HG03469 (cell line): ENCODE measurements around the gene SPART.
"Not testable (repeated sequence)": the region's sequence is repeated elsewhere in the genome, so short reads cannot be mapped to it uniquely, and the experiment has no call there.

ENCODE experiments used
- ATAC-seq: cut with Tn5 transposase; IDR thresholded peaks from one replicate; pipeline ENCODE4 v1.9.1; 2021; ENCODE audit warnings: mild to moderate bottlenecking, moderate library complexity, moderate number of reproducible peaks; ENCODE audit not compliant: unreplicated experiment

SPART gene

DNA sequence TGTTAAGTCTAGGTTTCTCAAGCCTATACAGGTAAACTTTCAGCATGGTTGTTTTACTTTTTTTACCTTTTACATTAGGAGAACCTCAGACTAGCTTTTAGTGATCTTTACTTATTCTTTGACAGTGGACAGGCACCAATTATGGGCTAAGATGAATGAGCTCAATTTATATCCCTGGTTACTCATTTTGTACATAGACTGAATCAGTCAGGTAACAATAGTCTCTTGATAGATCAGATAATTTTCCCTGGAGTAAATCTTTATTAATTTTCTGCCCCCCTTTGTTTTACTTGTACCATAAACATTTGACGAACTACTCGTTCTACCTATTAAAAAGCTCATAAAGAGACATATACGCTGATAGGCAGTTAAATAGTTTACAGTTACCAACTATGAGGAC is 22.8 kb downstream of the SPART start:
- ATAC-seq: no peak

DNA sequence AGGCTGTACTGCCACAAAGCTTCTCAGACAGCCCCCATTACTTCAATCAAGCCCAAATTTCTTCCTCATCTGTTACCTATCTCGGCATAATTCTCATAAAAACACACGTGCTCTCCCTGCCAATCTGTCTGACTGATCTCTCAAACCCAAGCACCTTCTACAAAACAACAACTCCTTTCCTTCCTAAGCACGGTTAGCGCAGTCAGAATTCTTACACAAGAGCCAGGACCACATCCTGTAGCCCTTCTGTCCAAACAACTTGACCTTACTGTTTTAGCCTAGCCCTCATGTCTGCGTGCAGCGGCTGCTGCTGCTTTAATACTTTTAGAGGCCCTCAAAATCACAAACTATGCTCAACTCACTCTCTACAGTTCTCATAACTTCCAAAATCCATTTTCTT is 26.4 kb downstream of the SPART start:
- not testable (repeated sequence) for ATAC-seq

GRCh38 chr13:36313047-36313969 is 32.9 kb downstream of the SPART start:
- ATAC-seq: no peak

- ATAC-seq: no peak
Measured at GRCh38 chr13:36310417-36311108, 35.6 kb downstream of the SPART start.

- no peak for ATAC-seq
Measured at GRCh38 chr13:36302289-36302688, 43.9 kb downstream of the SPART start.

GRCh38 chr13:36299469-36299868 is 46.7 kb downstream of the SPART start:
- not testable (repeated sequence) for ATAC-seq

DNA sequence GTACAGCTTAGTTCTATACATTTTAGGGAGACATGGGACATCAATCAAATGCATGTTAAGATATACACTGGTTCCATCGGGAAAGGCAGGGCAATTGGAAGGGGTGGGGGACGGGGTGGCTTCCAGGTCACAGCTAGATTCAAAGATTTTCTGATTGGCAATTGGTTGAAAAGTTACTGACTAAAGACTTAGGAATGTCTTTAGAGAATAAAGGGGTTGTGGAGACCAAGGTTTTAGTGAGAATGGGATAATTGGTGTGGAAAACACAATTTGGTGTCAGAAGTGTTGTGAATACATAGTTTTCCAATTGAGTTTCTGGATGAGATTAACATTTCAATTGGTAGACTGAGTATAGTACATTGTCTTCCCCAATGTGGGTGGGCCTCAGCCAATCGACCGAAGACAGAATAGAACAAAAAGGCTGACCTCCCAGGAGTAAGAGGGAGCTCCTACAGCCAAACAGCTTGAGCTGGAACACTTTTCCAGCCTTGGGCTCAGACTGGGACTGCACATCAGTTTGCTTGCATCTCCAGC is 47.6 kb downstream of the SPART start:
- ATAC-seq: no peak

GRCh38 chr13:36297366-36298338 is 48.5 kb downstream of the SPART start, which contains the start of gene CCDC169:
CCDC169 (minus strand) TSS chr13:36297814; CDS start chr13:36297719, 95 bp downstream.
- no peak for ATAC-seq

DNA sequence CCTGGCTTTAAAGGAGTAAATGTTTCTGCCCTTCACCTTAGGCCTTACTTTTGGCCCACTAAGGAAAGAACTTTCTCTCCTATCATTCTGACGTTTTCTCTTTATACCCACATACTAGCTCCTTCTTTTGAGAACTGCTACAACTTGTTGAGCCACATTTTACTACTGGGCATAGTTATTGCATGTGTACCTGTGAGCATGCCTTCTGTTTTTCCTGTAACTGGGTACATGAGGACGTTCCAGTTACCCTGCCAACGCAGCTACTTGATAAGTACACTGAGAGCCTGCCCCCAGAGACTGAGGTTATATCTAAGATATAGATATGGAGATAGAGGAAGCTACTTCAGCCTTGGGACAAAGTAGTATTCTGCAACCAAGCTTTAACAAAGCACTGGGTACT is 52.1 kb downstream of the SPART start:
- ATAC-seq: no peak

GRCh38 chr13:36293497-36293896 is 52.7 kb downstream of the SPART start:
- no peak for ATAC-seq

GRCh38 chr13:36288794-36289391 is 57.3 kb downstream of the SPART start:
- no peak for ATAC-seq

GRCh38 chr13:36286006-36286405 is 60.2 kb downstream of the SPART start:
- ATAC-seq: no peak

- ATAC-seq: no peak
Measured at GRCh38 chr13:36282821-36283432, 63.3 kb downstream of the SPART start.

DNA sequence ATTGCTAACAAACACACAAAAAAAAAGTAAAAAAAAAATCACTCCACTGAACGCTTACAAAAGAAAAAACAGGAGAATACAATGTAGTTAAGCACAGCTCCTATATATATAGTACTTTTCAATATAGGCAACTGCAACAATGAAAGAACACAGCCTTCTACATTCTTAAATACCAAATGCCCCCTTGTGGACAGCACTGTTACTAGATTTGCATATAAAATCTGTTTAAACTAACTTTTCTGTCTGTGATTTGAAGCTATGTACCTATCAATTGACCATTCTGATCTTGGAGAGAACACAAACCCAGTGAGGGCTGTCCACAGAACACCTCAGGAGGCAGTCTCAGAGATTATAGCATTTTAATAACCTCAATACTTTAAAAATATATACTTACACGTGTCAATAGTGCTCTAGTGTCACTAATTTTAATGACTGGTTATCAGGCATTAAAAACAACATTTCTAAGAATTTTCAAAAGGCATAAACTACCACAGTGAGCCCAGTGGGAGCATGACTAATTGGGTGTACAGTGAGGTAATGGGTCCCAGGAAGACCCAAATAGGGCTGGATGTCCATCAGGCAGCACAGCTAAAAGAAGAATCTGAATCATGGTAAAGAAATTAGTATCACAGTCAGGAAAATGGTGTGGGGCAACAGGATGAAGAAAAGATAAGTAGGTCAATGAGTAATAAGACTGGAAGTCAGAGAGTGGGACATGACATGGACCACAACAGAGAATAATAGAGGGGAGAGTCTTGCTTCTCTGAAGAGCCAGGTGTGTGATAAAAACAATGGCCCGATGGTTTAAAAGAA is 70.8 kb downstream of the SPART start:
- ATAC-seq: no peak

- no peak for ATAC-seq
Measured at GRCh38 chr13:36273431-36273830, 72.8 kb downstream of the SPART start.

DNA sequence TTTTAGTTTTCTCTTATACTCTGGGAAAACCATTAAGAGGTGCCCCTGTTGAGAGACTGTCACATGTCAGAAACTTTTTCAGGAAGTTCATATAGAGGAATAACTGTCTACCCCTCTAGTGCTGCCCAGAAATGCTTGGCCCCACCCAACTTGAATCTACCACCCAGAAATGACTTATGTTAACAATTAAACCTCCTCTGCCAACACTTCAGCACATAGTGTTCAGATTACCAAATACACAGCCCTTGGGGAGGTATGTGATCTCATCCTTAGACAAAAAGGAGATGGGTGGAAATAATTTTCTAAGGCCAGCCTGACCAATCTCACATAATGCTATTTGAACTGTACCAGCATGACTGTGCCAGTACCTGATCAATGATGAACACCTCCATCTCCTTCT is 84.2 kb downstream of the SPART start:
- no peak for ATAC-seq

GRCh38 chr13:36261011-36261410 is 85.2 kb downstream of the SPART start:
- no peak for ATAC-seq

GRCh38 chr13:36259361-36260137 is 86.6 kb downstream of the SPART start:
- ATAC-seq: no peak
